Neural cell (in vitro differentiated cells): Measurements from ENCODE around the gene CRIP1. TPM values are rescaled to one million over a fixed set of nuclear protein-coding genes. Genes with fewer than 3 reads are reported as not detected.

ENCODE experiments used
- H2AFZ ChIP-seq: fragments of 200-600, 300-800 bp; sonication (generic), shearing (Covaris generic); 2 replicates; pipeline ENCODE4 v1.6.0; 2014; ENCODE audit warnings: low read depth, mild to moderate bottlenecking, antibody characterized with exemption, low read length, moderate library complexity
- H3F3A ChIP-seq: fragments of 200-600 bp; shearing (Covaris generic); 2 replicates; pipeline ENCODE4 v1.6.1; 2016; ENCODE audit warnings: mild to moderate bottlenecking, moderate library complexity, mixed read lengths, antibody characterized with exemption, low read length; ENCODE audit not compliant: insufficient read depth, poor library complexity, severe bottlenecking
- H3K27ac ChIP-seq: fragments of 200-600, 300-800 bp; sonication (generic), shearing (Covaris generic); 2 replicates; pipeline ENCODE4 v1.5.1; 2014; ENCODE audit warnings: mild to moderate bottlenecking, low read length, moderate library complexity
- H3K27me3 ChIP-seq: fragments of 300-800, 200-600 bp; sonication (generic), shearing (Covaris generic); 2 replicates; pipeline ENCODE4 v1.6.0; 2014; ENCODE audit warnings: mild to moderate bottlenecking, low read depth, low read length, moderate library complexity; ENCODE audit not compliant: insufficient read depth
- H3K36me3 ChIP-seq: fragments of 300-800, 200-600 bp; sonication (generic), shearing (Covaris generic); 2 replicates; pipeline ENCODE4 v1.5.1; 2014; ENCODE audit warnings: mild to moderate bottlenecking, antibody characterized with exemption, low read length, moderate library complexity; ENCODE audit not compliant: insufficient read depth
- H3K4me2 ChIP-seq: fragments of 300-800, 200-600 bp; sonication (generic), shearing (Covaris generic); 2 replicates; pipeline ENCODE4 v1.6.0; 2014; ENCODE audit warnings: mild to moderate bottlenecking, low read length
- H3K4me3 ChIP-seq: fragments of 300-800, 200-600 bp; sonication (generic), shearing (Covaris generic); 2 replicates; pipeline ENCODE4 v1.5.1; 2014; ENCODE audit warnings: mild to moderate bottlenecking, low read length, moderate library complexity
- H3K79me2 ChIP-seq: fragments of 200-600 bp; shearing (Covaris generic); replicated peaks from 2 replicates; pipeline ENCODE4 v1.6.0; 2014; ENCODE audit warnings: mild to moderate bottlenecking, low read length, moderate library complexity; ENCODE audit not compliant: insufficient read depth
- H3K9ac ChIP-seq: fragments of 300-800, 200-600 bp; sonication (generic), shearing (Covaris generic); 2 replicates; pipeline ENCODE4 v1.6.1; 2016; ENCODE audit warnings: mild to moderate bottlenecking, low read length, mixed read lengths
- H3K9me2 ChIP-seq: fragments of 200-600 bp; shearing (Covaris generic); 2 replicates; pipeline ENCODE4 v1.6.1; 2016; ENCODE audit warnings: mild to moderate bottlenecking, low read length, mixed read lengths; ENCODE audit not compliant: insufficient read depth
- H3K9me3 ChIP-seq: fragments of 200-600, 300-800 bp; sonication (generic), shearing (Covaris generic); 2 replicates; pipeline ENCODE4 v1.6.1; 2016; ENCODE audit warnings: mild to moderate bottlenecking, mixed run types, low read length, moderate library complexity, mixed read lengths
- H4K20me1 ChIP-seq: fragments of 200-600 bp; shearing (Covaris generic); 2 replicates; pipeline ENCODE4 v1.6.1; 2016; ENCODE audit warnings: mild to moderate bottlenecking, mixed run types; ENCODE audit not compliant: insufficient read depth
- CTCF ChIP-seq: fragments of 450-650 bp; IDR thresholded peaks from 2 replicates; pipeline ENCODE4 v1.5.1; 2014; ENCODE audit warnings: antibody characterized with exemption, mild to moderate bottlenecking, moderate library complexity; ENCODE audit not compliant: poor library complexity, severe bottlenecking
- EP300 ChIP-seq: fragments of 450-650 bp; conservative IDR thresholded peaks from 2 replicates; pipeline ENCODE4 v1.6.1; 2014; ENCODE audit warnings: antibody characterized with exemption, mild to moderate bottlenecking, moderate library complexity; ENCODE audit not compliant: poor library complexity, severe bottlenecking
- EZH2 ChIP-seq: fragments of 200-600, 300-800 bp; shearing (Covaris generic), sonication (generic); IDR thresholded peaks from 2 replicates; pipeline ENCODE4 v1.6.1; 2014; ENCODE audit warnings: antibody characterized with exemption, low read length, borderline replicate concordance, mild to moderate bottlenecking; ENCODE audit not compliant: insufficient read depth, poor library complexity, severe bottlenecking
- MXI1 ChIP-seq: fragments of 450-650 bp; conservative IDR thresholded peaks from 2 replicates; pipeline ENCODE4 v1.6.1; 2014; ENCODE audit warnings: antibody characterized with exemption, mild to moderate bottlenecking; ENCODE audit not compliant: poor library complexity, severe bottlenecking
- POLR2AphosphoS5 ChIP-seq: IDR thresholded peaks from 2 replicates; pipeline ENCODE4 v1.6.1; 2012
- RAD21 ChIP-seq: fragments of 450-650 bp; conservative IDR thresholded peaks from 2 replicates; pipeline ENCODE4 v1.6.1; 2014; ENCODE audit warnings: antibody characterized with exemption, mild to moderate bottlenecking, moderate library complexity
- REST ChIP-seq: IDR thresholded peaks from 2 replicates; pipeline ENCODE4 v1.6.1; 2012; ENCODE audit warnings: borderline replicate concordance
- SMC3 ChIP-seq: fragments of 450-650 bp; conservative IDR thresholded peaks from 2 replicates; pipeline ENCODE4 v1.6.1; 2014; ENCODE audit warnings: antibody characterized with exemption, mild to moderate bottlenecking, moderate library complexity; ENCODE audit not compliant: poor library complexity
- polyA plus RNA-seq: library from polyadenylated mRNA; depleted of rRNA; stranded (reverse); fragments of >200 nt; gene quantifications from 2 replicates; pipeline ENCODE4 v1.2.3, GENCODE V29; 2014

Gene CRIP1
- polyA plus RNA-seq, 1 donor from 2014 or later = 0.58 TPM

- H3K9me2 ChIP-seq = no peaks in the 10 kb centered on the region
- peaks cover 10% of the 10 kb centered on the region for H3K27me3 ChIP-seq
- H3F3A ChIP-seq = no peaks in the 10 kb centered on the region
- no peaks in the 10 kb centered on the region for H3K36me3 ChIP-seq
- TF ChIP-seq MXI1 = peak; percentile 52
- peak; percentile 80 for TF ChIP-seq SMC3
- TF ChIP-seq REST = no peak
- TF ChIP-seq CTCF = peak; percentile 99
- TF ChIP-seq RAD21 = peak; percentile 80
- H3K9me3 ChIP-seq = no peaks in the 10 kb centered on the region
- H3K79me2 ChIP-seq = peaks cover 14% of the 10 kb centered on the region
- H4K20me1 ChIP-seq = no peaks in the 10 kb centered on the region
- no peak overlapping the region for H2AFZ ChIP-seq
- H3K4me3 ChIP-seq = no peak overlapping the region
- H3K9ac ChIP-seq = peak overlapping the region; percentile 56
- H3K4me2 ChIP-seq = no peak overlapping the region
- H3K27ac ChIP-seq = peak overlapping the region; percentile 37
Observed at GRCh38 chr14:105480807-105481801, 5.6 kb upstream of the CRIP1 start.

GRCh38 chr14:105481886-105482457 is 4.7 kb upstream of the CRIP1 start:
- Histone ChIP-seq H2AFZ (no peak overlapping the region), H3K9me3 (no peaks in the 10 kb centered on the region), H3K36me3 (no peaks in the 10 kb centered on the region), H3F3A (no peaks in the 10 kb centered on the region), H3K4me2 (no peak overlapping the region), H3K4me3 (no peak overlapping the region), H3K79me2 (peaks cover 5% of the 10 kb centered on the region), H3K27ac (no peak overlapping the region), H3K9ac (peak overlapping the region; percentile 13), H3K9me2 (no peaks in the 10 kb centered on the region), H3K27me3 (peaks cover 19% of the 10 kb centered on the region), H4K20me1 (no peaks in the 10 kb centered on the region)
- peak; percentile 35 for TF ChIP-seq CTCF
- TF ChIP-seq RAD21 = no peak
- TF ChIP-seq EP300 = peak; percentile 77
- no peak for TF ChIP-seq EZH2
- no peak for TF ChIP-seq SMC3
- TF ChIP-seq POLR2AphosphoS5 = peak; percentile 51
- no peak for TF ChIP-seq REST
